WTC11 (cell line): ENCODE results near the gene AGBL1.

Source experiments
- CBFB ChIP-seq: sonication (generic); formaldehyde crosslinking; IDR thresholded peaks from 2 replicates; pipeline ENCODE4 v1.8.1; 2022; ENCODE audit warnings: mild to moderate bottlenecking, low read depth, missing genetic modification reagents
- CREM ChIP-seq: sonication (generic); formaldehyde crosslinking; IDR thresholded peaks from 2 replicates; pipeline ENCODE4 v1.8.1; 2022; ENCODE audit warnings: mild to moderate bottlenecking, missing genetic modification reagents, moderate library complexity
- ESRRA ChIP-seq: sonication (generic); formaldehyde crosslinking; IDR thresholded peaks from 2 replicates; pipeline ENCODE4 v1.8.1; 2022; ENCODE audit warnings: mild to moderate bottlenecking, missing genetic modification reagents, borderline replicate concordance
- FOXK1 ChIP-seq: sonication (generic); formaldehyde crosslinking; IDR thresholded peaks from 2 replicates; pipeline ENCODE4 v1.8.0; 2022; ENCODE audit warnings: mild to moderate bottlenecking, moderate library complexity, missing genetic modification reagents
- GABPB1 ChIP-seq: sonication (generic); formaldehyde crosslinking; IDR thresholded peaks from 2 replicates; pipeline ENCODE4 v1.8.1; 2023; ENCODE audit warnings: mild to moderate bottlenecking, missing genetic modification reagents
- IRF2 ChIP-seq: sonication (generic); formaldehyde crosslinking; IDR thresholded peaks from 2 replicates; pipeline ENCODE4 v1.8.0; 2022; ENCODE audit warnings: low read depth, missing genetic modification reagents, borderline replicate concordance
- NR3C1 ChIP-seq: sonication (generic); formaldehyde crosslinking; conservative IDR thresholded peaks from 2 replicates; pipeline ENCODE4 v1.8.1; 2023; ENCODE audit warnings: low read depth, mild to moderate bottlenecking, missing genetic modification reagents
- RELA ChIP-seq: sonication (generic); formaldehyde crosslinking; IDR thresholded peaks from 2 replicates; pipeline ENCODE4 v1.8.1; 2022; ENCODE audit warnings: missing genetic modification reagents, mild to moderate bottlenecking, borderline replicate concordance
- SP1 ChIP-seq: sonication (generic); formaldehyde crosslinking; conservative IDR thresholded peaks from 2 replicates; pipeline ENCODE4 v1.8.1; 2022; ENCODE audit warnings: missing genetic modification reagents
- TCF7 ChIP-seq: sonication (generic); formaldehyde crosslinking; IDR thresholded peaks from 2 replicates; pipeline ENCODE4 v1.8.0; 2022; ENCODE audit warnings: mild to moderate bottlenecking, low read depth, missing genetic modification reagents, moderate library complexity
- TF ChIP-seq, protein P1 (sequence below): fragments of 200-600 bp; IDR thresholded peaks from 2 replicates; pipeline ENCODE4 v1.8.0; 2022; ENCODE audit warnings: antibody characterized with exemption
- TF ChIP-seq, protein P2 (sequence below): sonication (generic); formaldehyde crosslinking; IDR thresholded peaks from 2 replicates; pipeline ENCODE4 v1.8.0; 2022; ENCODE audit warnings: mild to moderate bottlenecking, missing genetic modification reagents
- TF ChIP-seq, protein P3 (sequence below): sonication (generic); formaldehyde crosslinking; IDR thresholded peaks from 2 replicates; pipeline ENCODE4 v1.8.1; 2023; ENCODE audit warnings: mild to moderate bottlenecking, missing genetic modification reagents
- TF ChIP-seq, protein P4 (sequence below): fragments of 250-450 bp; sonication (Bioruptor Pico); IDR thresholded peaks from 2 replicates; pipeline ENCODE4 v1.9.0; 2021; ENCODE audit warnings: mild to moderate bottlenecking

DNA sequence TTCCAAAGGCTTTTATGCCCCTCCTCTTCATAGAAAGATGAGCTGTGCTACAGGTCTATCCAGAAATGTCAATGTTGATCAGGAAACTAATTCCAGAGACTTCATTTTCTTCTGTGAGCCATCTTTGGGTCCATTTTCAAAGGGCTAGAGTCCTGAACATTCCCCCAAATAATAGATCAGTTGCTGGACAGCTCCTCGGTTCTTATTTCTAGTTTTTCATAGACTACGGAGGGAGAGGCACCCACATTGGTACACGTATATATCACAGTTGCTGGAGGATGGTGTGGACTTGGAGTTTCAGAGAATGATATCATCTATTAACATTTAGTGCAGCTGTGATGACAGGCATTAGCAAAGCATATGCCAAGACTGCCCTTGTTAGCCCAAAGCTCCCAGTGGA is 59.1 kb downstream of the AGBL1 start:
- no peak for TF ChIP-seq TCF7 (CRISPR knock-in tag)
- no peak for TF ChIP-seq SP1
- TF ChIP-seq, protein P1, sequence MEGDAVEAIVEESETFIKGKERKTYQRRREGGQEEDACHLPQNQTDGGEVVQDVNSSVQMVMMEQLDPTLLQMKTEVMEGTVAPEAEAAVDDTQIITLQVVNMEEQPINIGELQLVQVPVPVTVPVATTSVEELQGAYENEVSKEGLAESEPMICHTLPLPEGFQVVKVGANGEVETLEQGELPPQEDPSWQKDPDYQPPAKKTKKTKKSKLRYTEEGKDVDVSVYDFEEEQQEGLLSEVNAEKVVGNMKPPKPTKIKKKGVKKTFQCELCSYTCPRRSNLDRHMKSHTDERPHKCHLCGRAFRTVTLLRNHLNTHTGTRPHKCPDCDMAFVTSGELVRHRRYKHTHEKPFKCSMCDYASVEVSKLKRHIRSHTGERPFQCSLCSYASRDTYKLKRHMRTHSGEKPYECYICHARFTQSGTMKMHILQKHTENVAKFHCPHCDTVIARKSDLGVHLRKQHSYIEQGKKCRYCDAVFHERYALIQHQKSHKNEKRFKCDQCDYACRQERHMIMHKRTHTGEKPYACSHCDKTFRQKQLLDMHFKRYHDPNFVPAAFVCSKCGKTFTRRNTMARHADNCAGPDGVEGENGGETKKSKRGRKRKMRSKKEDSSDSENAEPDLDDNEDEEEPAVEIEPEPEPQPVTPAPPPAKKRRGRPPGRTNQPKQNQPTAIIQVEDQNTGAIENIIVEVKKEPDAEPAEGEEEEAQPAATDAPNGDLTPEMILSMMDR = no peak
- TF ChIP-seq, protein P2, sequence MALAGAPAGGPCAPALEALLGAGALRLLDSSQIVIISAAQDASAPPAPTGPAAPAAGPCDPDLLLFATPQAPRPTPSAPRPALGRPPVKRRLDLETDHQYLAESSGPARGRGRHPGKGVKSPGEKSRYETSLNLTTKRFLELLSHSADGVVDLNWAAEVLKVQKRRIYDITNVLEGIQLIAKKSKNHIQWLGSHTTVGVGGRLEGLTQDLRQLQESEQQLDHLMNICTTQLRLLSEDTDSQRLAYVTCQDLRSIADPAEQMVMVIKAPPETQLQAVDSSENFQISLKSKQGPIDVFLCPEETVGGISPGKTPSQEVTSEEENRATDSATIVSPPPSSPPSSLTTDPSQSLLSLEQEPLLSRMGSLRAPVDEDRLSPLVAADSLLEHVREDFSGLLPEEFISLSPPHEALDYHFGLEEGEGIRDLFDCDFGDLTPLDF (CRISPR knock-in tag) = no peak
- no peak for TF ChIP-seq ESRRA
- TF ChIP-seq IRF2 = no peak
- no peak for TF ChIP-seq NR3C1 (CRISPR knock-in tag)
- no peak for TF ChIP-seq CBFB (CRISPR knock-in tag)
- TF ChIP-seq, protein P3, sequence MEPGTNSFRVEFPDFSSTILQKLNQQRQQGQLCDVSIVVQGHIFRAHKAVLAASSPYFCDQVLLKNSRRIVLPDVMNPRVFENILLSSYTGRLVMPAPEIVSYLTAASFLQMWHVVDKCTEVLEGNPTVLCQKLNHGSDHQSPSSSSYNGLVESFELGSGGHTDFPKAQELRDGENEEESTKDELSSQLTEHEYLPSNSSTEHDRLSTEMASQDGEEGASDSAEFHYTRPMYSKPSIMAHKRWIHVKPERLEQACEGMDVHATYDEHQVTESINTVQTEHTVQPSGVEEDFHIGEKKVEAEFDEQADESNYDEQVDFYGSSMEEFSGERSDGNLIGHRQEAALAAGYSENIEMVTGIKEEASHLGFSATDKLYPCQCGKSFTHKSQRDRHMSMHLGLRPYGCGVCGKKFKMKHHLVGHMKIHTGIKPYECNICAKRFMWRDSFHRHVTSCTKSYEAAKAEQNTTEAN (CRISPR knock-in tag) = no peak
- no peak for TF ChIP-seq CREM (CRISPR knock-in tag)
- TF ChIP-seq, protein P4, sequence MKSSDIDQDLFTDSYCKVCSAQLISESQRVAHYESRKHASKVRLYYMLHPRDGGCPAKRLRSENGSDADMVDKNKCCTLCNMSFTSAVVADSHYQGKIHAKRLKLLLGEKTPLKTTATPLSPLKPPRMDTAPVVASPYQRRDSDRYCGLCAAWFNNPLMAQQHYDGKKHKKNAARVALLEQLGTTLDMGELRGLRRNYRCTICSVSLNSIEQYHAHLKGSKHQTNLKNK (CRISPR knock-in tag) = no peak
- TF ChIP-seq RELA (CRISPR knock-in tag) = no peak
- no peak for TF ChIP-seq GABPB1 (CRISPR knock-in tag)
- TF ChIP-seq FOXK1 = no peak
